GM21619 (cell line): ENCODE data around the gene AP5S1.
"Not testable (repeated sequence)": the region's sequence is repeated elsewhere in the genome, so short reads cannot be mapped to it uniquely, and the experiment has no call there.

ENCODE experiments used
- ATAC-seq: cut with Tn5 transposase; IDR thresholded peaks from one replicate; pipeline ENCODE4 v1.9.1; 2021; ENCODE audit not compliant: unreplicated experiment

Gene AP5S1

GRCh38 chr20:3842348-3842930, 22.1 kb downstream of the AP5S1 start:
- no peak for ATAC-seq

DNA sequence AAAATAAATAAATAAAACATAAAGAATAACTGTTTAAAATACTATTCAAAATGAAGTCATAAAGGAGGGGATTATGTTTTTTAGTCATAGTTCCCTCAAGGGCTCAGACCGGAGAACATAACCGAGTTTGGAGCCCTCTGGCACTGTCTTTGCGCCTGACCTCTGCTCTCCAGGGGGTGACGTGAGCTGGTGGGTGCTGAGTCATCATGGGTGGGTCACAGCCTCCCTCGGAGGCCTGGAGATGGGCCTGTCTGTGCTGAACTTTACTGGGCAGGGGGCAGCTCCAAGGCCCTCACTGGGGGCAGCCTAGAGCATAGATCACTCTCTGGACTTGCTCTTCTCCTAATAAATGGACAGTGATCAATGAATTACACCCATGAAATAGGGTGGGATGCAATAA, 23.1 kb downstream of the AP5S1 start:
- ATAC-seq = no peak

- not testable (repeated sequence) for ATAC-seq
These were observed 23.8 kb downstream of the AP5S1 start for GRCh38 chr20:3843990-3844619.

DNA sequence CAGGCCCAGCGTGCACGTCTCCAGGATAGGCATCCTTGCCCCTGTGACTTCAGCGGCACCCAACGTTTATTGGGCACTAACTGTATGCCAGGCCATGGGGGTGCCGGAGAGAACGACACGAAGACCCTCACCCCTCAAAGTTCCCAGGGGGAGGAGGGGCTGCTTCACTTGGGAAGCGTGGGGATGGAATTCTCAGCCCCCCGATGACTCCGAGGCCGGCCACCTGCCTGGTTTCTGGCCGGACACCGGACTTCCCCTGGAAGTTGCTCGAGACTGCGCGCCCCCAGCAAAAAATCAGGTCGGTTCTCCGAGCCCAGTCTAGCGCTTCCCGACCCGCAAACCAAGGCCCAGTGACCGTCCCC, 26.0 kb downstream of the AP5S1 start:
- no peak for ATAC-seq

- ATAC-seq = peak; percentile 95
These were observed 26.5 kb downstream of the AP5S1 start, which contains the start of gene MAVS for GRCh38 chr20:3846740-3847428. MAVS (plus strand) TSS chr20:3846834; CDS start chr20:3854625, 7,791 bp downstream.

DNA sequence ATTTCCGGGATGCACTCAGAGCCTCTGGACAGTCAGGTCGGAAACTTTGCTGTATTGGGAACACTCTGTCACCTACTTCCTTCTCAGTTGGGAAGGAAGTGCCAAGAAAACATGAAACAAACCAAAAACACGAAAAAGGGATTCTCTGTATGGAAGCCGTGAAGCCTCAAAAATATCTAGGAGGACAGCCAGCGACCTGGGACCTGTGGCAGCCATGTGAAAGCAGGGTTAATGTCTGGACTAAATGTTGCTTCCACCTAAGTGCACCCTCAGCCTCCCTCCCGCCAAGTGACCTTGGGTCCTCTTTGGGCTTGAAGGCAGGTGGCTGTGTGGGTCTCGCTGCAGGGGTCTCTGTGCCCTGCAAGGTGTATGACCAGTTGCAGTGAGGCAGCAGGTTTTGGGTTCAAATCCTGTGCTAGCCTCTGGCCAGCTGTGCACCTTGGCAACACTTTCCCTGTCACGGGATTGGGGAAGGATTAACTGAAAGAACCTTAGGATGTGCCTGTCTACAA, 27.1 kb downstream of the AP5S1 start:
- no peak for ATAC-seq

DNA sequence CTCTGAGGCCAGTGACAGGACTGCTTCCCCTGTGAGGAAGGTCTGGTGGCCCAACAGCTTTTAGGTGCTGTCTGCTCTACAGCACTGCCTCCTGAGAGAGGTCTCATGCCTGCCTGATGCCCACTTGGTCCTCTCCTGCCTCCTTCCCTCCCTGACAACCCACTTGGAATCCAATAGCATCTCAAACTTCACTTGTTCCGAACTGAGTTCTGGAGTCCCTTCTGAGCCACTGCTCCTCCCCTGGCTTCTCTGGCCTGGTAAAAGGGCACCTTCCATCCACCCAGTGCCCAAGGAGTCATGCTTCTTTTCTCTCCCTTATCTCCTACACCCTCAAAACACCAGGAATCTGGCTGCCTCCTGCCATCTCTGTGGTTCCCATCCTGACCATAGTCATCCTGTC, 28.2 kb downstream of the AP5S1 start:
- ATAC-seq = no peak

DNA sequence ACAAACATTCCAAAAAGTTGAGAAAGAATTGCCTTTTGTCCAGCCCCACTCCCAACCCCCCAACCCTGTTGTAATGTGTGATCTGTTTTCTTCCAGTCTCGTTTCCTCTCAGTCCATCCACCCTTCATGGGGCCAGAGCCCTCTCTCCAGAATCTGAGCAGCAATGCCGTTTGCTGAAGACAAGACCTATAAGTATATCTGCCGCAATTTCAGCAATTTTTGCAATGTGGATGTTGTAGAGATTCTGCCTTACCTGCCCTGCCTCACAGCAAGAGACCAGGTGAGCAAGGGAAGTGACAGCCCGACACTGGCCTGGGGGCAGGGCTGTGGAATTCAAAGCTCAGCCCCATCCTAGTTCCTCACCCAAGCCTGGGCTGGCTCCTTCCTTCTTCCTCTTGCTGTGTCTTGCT, 34.1 kb downstream of the AP5S1 start:
- ATAC-seq = no peak

DNA sequence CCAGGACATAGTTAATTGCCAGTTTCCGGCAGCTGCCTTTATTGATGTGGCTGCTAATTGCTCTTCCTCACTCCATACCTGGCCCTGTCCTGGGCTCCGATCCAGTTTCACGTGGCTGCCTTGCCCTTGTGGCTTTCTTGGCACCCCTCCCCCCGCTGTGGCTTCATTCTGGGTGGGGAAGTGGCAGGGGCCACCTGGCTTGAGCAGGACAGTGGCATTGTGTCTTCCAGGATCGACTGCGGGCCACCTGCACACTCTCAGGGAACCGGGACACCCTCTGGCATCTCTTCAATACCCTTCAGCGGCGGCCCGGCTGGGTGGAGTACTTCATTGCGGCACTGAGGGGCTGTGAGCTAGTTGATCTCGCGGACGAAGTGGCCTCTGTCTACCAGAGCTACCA, 37.1 kb downstream of the AP5S1 start:
- no peak for ATAC-seq

GRCh38 chr20:3858689-3859088, 38.3 kb downstream of the AP5S1 start:
- no peak for ATAC-seq

DNA sequence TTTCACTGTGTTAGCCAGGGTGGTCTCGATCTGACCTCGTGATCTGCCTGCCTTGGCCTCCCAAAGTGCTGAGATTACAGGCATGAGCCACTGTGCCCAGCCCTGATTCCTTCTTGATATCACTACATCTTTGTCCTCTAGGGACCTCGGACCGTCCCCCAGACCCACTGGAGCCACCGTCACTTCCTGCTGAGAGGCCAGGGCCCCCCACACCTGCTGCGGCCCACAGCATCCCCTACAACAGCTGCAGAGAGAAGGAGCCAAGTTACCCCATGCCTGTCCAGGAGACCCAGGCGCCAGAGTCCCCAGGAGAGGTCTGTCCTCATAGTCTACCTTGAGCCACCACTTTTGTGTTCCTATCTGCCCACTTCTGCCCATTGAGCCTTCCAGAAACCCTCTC, 40.8 kb downstream of the AP5S1 start:
- no peak for ATAC-seq

DNA sequence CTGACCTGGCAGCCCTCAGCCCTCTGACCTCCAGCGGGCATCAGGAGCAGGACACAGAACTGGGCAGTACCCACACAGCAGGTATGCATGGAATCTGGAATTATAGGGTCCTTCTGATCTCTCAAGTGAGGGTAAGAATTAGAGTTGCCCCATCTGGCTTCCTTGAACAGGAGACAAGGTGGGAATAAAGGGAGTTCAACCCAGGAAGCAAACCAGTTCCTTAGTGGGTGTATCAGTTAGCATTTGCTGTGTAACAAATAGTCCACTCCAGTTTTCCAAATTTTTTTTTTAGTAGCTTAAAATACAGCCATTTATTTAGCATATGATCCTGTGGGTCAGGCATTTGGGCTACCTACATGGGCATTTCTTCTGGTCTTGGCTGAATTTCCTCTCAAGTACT, 42.0 kb downstream of the AP5S1 start:
- ATAC-seq = no peak

- no peak for ATAC-seq
These were observed 43.0 kb downstream of the AP5S1 start for GRCh38 chr20:3863317-3863716.

GRCh38 chr20:3864518-3864917, 44.2 kb downstream of the AP5S1 start:
- ATAC-seq = no peak

DNA sequence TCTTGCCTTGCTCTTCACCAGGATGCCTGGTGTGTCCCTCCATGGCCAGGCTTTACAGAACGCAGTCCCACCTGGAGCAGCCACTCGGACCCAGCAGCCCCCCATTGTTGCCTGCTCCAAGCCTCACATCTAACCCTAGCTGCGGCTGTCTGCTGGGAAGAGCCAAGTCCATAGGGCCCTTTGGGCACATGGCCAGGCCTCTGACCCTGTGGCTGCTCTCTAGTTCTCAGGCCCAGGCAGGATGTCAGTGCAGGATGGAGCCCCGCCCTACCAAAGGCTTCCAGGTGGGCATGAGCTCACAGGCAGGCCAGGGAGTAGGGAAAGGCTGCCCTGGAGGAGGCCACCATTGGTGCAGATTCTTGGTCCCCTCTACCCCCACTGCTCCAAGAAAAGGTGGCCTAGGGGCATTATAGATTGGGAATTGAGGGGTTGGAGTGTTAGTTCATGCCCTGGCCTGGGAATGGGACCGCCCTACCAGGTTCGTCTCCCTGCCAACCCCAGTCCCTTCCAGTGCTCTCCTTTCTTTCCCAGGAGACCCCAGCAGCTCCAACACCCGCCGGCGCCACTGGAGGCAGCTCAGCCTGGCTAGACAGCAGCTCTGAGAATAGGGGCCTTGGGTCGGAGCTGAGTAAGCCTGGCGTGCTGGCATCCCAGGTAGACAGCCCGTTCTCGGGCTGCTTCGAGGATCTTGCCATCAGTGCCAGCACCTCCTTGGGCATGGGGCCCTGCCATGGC, 45.0 kb downstream of the AP5S1 start:
- no peak for ATAC-seq

DNA sequence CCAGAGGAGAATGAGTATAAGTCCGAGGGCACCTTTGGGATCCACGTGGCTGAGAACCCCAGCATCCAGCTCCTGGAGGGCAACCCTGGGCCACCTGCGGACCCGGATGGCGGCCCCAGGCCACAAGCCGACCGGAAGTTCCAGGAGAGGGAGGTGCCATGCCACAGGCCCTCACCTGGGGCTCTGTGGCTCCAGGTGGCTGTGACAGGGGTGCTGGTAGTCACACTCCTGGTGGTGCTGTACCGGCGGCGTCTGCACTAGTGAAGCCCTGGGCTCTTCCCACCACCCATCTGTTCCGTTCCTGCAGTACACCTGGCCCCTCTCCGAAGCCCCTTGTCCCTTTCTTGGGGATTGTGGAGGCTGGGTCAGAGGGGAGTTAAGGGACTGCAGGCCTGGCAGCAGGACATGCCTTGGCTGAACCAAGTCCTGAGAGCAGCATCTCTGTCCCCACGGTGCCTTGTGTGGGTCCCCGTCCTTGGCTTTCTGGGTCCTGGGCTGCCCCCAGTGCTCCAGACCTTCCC, 45.6 kb downstream of the AP5S1 start:
- no peak for ATAC-seq

GRCh38 chr20:3866464-3866863, 46.1 kb downstream of the AP5S1 start:
- ATAC-seq = no peak

DNA sequence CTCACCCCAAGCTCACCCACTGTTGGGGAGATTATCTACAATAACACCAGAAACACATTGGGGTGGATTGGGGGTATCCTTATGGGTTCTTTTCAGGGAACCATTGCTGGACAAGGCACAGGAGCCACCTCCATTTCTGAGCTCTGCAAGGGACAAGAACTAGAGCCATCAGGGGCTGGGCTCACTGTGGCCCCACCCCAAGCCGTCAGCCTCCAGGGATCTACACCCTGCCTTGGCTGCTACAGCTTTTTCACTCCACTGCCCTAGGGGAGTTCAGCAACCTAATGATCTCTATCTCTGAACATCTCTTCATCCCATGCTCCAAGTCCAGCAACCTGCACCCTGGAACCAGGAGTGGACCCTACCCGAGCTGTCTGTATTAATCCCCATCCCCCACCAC, 47.5 kb downstream of the AP5S1 start:
- no peak for ATAC-seq

- ATAC-seq = no peak
These were observed 49.7 kb downstream of the AP5S1 start for GRCh38 chr20:3869839-3870634.

DNA sequence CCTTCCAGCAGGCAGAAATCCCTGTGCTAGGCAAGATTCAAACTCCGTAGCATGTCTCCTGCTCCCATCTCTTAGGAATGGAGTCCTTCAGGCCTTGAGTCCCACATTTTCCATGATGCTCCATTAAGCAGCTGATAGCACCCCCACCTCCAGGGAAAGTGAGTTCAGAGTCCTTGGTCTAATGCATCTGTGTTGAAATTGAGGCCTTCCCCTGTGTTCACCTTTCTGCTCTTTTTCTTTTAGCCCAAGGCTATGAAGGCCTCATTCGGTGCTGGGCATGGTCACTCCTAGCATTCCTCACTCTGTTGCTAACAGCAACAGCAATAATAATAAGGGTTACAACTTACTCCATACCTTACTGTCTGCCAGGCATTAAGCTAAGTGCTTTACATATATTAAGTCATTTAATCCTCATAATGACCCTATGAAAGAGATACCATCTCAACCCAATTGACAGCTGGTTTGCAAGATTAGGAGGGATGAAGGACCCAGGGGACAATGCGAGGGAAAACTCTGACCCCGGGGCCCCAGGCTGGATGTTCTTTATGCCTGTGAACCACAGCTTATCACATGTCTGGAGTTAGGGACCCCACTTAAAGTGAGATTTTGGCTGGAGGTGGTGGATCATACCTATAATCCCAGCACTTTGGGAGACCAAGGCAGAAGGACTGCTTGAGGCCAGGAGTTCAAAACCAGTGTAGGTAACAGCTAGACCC, 51.4 kb downstream of the AP5S1 start:
- ATAC-seq = no peak
